Prostate gland (tissue), 2 donors: ENCODE data around the gene VPS39. TPM values are rescaled to one million over a fixed set of nuclear protein-coding genes. Genes with fewer than 3 reads are reported as not detected.

ENCODE experiments used
- DNase-seq: peaks from one replicate; pipeline ENCODE4 v3.0.0-alpha.2; 2019; ENCODE audit warnings: low spot score
- H3K27ac ChIP-seq, 2 donors: fragments of 200-600 bp; sonication (generic); 2 replicates each; pipeline ENCODE4 v1.5.1; 2017 to 2019
- H3K27me3 ChIP-seq: fragments of 200-600 bp; sonication (generic); replicated peaks from 2 replicates; pipeline ENCODE4 v1.5.1; 2019; ENCODE audit not compliant: insufficient read depth
- H3K36me3 ChIP-seq, 2 donors: fragments of 200-600 bp; sonication (generic); 1 replicate in 1 of 2; 2 replicates in 1 of 2; pipeline versions ENCODE4 v1.5.1 to v1.8.1; 2017 to 2019
- H3K4me1 ChIP-seq: fragments of 200-600 bp; sonication (generic); replicated peaks from 2 replicates; pipeline ENCODE4 v1.5.1; 2019
- H3K4me3 ChIP-seq, 2 donors: fragments of 200-600 bp; sonication (generic); 2 replicates each; pipeline ENCODE4 v1.5.1; 2017 to 2019
- H3K9me3 ChIP-seq: fragments of 200-600 bp; sonication (generic); 2 replicates; pipeline ENCODE4 v1.5.1; 2017
- CTCF ChIP-seq, 4 experiments: fragments of 200-600 bp in 2 of 4; fragments of 450-650 bp in 2 of 4; sonication (generic) in 2 of 4; IDR thresholded peaks; 1 replicate in 3 of 4; 2 replicates in 1 of 4; pipeline ENCODE4 v1.5.1; 2016 to 2019; ENCODE audit warnings: antibody characterized with exemption in 4 of 4, mild to moderate bottlenecking in 2 of 4, moderate library complexity in 2 of 4
- POLR2A ChIP-seq: fragments of 450-650 bp; IDR thresholded peaks from one replicate; pipeline ENCODE4 v1.6.1; 2016; ENCODE audit warnings: antibody characterized with exemption, mild to moderate bottlenecking
- POLR2AphosphoS5 ChIP-seq: sonication (generic); formaldehyde crosslinking; IDR thresholded peaks from one replicate; pipeline ENCODE4 v1.6.1; 2017; ENCODE audit warnings: antibody characterized with exemption
- WGBS: methylation state at CpG from one replicate; pipeline ENCODE4 v1.1.5; 2018; 5-methylcytosine and 5-hydroxymethylcytosine counted together
- intact Hi-C: fragments of 100-400 bp; cut with DNase I; formaldehyde crosslinking; loops from one replicate; pipeline ENCODE4 v1.14.2; 2022
- total RNA-seq, 2 donors: library from RNA; depleted of rRNA; stranded (reverse); fragments of >200 nt; gene quantifications; one replicate each; pipeline ENCODE4 v1.1.0, GENCODE V29; 2016

The VPS39 gene
- total RNA-seq, 2 donors from 2014 or later, result 76.2 to 111 TPM

GRCh38 chr15:42203891-42204290 lies 4.2 kb downstream of the VPS39 start:
- no peak for DNase-seq
- Histone ChIP-seq H3K27ac (no peak overlapping the region), H3K4me1 (no peaks in the 10 kb centered on the region), H3K4me3 (no peak overlapping the region), H3K27me3 (no peaks in the 10 kb centered on the region), H3K9me3 (no peaks in the 10 kb centered on the region), H3K36me3 (peaks cover 0 to 3% of the 10 kb centered on the region in 2 donors)
- TF ChIP-seq POLR2AphosphoS5 (no peak), CTCF (IDR thresholded peaks at IDR 0.05) (no peak), POLR2A (no peak)
- WGBS, result 87% methylated on average over 3 of the region's 3 CpGs
- intact Hi-C loops, result no loop called here

- no peak overlapping the region for H3K27ac ChIP-seq
- no peaks in the 10 kb centered on the region for H3K9me3 ChIP-seq
- no peaks in the 10 kb centered on the region for H3K4me1 ChIP-seq
- TF ChIP-seq CTCF (IDR thresholded peaks at IDR 0.05), result no peak
- TF ChIP-seq POLR2AphosphoS5, result no peak
- TF ChIP-seq POLR2A, result no peak
- H3K36me3 ChIP-seq, result peaks cover 0 to 3% of the 10 kb centered on the region in 2 donors
- no peak for DNase-seq
- intact Hi-C loops, result no loop called here
- 37% methylated on average over 2 of the region's 2 CpGs for WGBS
- H3K27me3 ChIP-seq, result no peaks in the 10 kb centered on the region
- H3K4me3 ChIP-seq, result no peak overlapping the region
Observed at GRCh38 chr15:42202653-42203052, 5.5 kb downstream of the VPS39 start.

- no peaks in the 10 kb centered on the region for H3K4me1 ChIP-seq
- TF ChIP-seq CTCF (IDR thresholded peaks at IDR 0.05) (no peak), POLR2A (no peak), POLR2AphosphoS5 (no peak)
- no peak overlapping the region for H3K27ac ChIP-seq
- H3K27me3 ChIP-seq, result no peaks in the 10 kb centered on the region
- no peak overlapping the region for H3K4me3 ChIP-seq
- intact Hi-C loops, result no loop called here
- WGBS, result 97% methylated on average over 1 of the region's 1 CpG
- no peak for DNase-seq
- peaks cover 0 to 3% of the 10 kb centered on the region in 2 donors for H3K36me3 ChIP-seq
- H3K9me3 ChIP-seq, result no peaks in the 10 kb centered on the region
Observed at GRCh38 chr15:42201801-42202200, 6.3 kb downstream of the VPS39 start.

- peaks cover 0 to 3% of the 10 kb centered on the region in 2 donors for H3K36me3 ChIP-seq
- no peaks in the 10 kb centered on the region for H3K4me1 ChIP-seq
- H3K27me3 ChIP-seq, result no peaks in the 10 kb centered on the region
- intact Hi-C loops, result no loop called here
- WGBS, result 80% methylated on average over 5 of the region's 5 CpGs
- no peak overlapping the region for H3K4me3 ChIP-seq
- DNase-seq, result no peak
- H3K27ac ChIP-seq, result no peak overlapping the region
- no peaks in the 10 kb centered on the region for H3K9me3 ChIP-seq
- TF ChIP-seq POLR2A (no peak), CTCF (IDR thresholded peaks at IDR 0.05) (no peak), POLR2AphosphoS5 (no peak)
Observed at GRCh38 chr15:42199126-42199525, 9.0 kb downstream of the VPS39 start.

GRCh38 chr15:42198516-42198915 lies 9.6 kb downstream of the VPS39 start:
- WGBS, result 100% methylated on average over 1 of the region's 1 CpG
- H3K27ac ChIP-seq, result no peak overlapping the region
- no peak overlapping the region for H3K4me3 ChIP-seq
- H3K27me3 ChIP-seq, result no peaks in the 10 kb centered on the region
- intact Hi-C loops, result no loop called here
- no peaks in the 10 kb centered on the region for H3K9me3 ChIP-seq
- H3K36me3 ChIP-seq, result peaks cover 0 to 3% of the 10 kb centered on the region in 2 donors
- H3K4me1 ChIP-seq, result no peaks in the 10 kb centered on the region
- TF ChIP-seq CTCF (IDR thresholded peaks at IDR 0.05) (no peak), POLR2AphosphoS5 (no peak), POLR2A (no peak)
- DNase-seq, result no peak
